ENCODE results near the gene WARS2.
"Not testable (repeated sequence)": the region's sequence is repeated elsewhere in the genome, so short reads cannot be mapped to it uniquely, and the experiment has no call there.

The WARS2 gene

DNA sequence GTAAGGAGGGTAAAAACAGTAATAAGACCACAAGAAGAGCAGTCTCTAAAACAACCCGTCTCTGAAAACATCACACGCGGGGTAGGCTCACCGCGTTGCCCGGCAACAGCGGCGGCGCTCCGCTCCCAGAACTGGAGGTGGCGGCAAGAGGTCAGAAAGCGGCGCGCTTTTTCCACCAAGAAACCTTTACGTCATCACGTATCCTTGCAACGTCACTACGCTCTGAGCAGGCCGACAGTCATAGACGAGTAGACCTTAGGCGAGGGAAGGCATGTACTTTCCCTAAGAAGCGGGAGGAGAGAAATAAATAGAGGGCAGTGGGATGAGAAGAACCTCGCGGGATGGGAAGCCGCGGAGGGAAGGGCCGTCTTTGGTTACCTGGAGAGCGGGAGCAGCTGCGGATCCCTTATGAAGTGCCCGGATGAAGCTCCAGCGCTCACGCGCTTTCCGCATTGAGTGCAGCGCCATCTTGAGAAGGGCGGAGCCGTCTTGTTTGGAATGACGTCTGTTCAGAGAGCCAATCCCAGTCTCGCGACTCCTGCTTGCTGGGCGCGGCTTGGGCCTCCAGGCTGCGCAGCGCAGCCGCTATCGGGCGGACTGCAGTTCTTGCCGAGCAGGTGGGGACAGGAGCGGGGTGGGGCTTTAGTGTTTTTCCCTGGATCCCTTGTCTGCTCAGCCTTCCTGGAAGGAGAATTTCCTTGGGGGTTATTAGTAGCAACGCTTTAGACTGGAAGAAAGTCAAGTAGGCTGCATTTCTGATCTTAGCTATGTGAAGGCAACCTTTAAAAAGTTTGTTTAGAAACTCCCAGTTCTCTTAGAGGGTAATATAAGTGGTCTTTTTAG lies at the start of gene WARS2:
Gene WARS2, minus strand, starts transcription at position 477 of the 843 bp plus-strand sequence. Its CDS starts 9 bp downstream, at position 468.
- peak; percentile 86 for DNase-seq

GRCh38 chr1:119188926-119189325 lies 48.5 kb upstream of the WARS2 start:
- no peak for DNase-seq

GRCh38 chr1:119187416-119187815 lies 47.0 kb upstream of the WARS2 start:
- no peak for DNase-seq

GRCh38 chr1:119186471-119186870 lies 46.0 kb upstream of the WARS2 start:
- DNase-seq: no peak

DNA sequence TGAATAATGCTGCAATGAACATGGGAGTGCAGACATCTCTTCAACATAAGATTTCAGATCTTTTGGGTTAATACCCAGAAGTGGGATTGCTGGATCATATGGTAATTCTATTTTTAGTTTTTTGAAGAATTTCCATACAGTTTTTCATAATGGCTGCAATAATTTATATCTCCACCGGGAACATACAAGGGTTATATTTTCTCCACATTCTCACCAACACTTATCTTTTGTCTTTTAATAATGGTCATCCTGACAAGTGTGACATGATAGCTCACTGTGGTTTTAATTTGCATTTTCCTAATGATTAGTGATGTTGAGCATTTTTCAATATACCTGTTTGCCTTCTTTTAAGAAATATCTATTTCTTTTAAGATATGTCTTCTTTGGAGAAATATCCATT lies 44.5 kb upstream of the WARS2 start:
- DNase-seq: no peak

DNA sequence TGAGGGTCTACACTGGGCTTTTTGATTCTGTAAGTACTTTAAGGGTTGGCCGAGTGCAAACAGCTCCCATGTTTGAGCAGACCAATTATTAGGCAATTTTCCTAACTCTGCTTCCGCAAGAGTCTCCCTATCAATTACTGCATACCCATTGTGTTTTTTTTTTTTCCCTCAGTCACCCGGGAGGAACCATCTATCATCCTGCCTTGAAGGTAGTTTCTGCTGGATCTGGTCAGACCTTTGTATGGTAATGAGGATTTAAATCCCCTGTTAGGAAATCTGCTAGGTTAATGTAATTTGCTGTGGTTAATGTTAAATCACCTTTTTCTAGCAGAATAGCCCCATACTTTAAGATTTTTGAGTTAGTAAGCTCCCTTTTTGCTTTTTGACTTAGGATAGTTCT lies 40.8 kb upstream of the WARS2 start:
- no peak for DNase-seq

DNA sequence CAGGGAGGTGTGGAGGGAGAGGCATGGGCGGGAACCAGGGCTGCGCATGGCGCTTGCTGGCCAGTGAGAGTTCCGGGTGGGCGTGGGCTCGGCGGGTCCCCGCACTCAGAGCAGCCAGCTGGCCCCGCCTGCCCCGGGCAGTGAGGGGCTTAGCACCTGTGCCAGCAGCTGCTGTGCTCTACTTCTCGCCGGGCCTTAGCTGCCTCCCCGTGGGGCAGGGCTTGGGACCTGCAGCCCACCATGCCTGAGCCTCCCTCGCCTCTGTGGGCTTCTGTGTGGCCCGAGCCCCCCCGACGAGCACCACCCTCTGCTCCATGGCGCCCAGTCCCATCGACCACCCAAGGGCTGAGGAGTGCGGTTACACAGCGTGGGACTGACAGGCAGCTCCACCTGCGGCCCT lies 38.6 kb upstream of the WARS2 start:
- DNase-seq: no peak

- not testable (repeated sequence) for DNase-seq
Observed at GRCh38 chr1:119172927-119173326, 32.5 kb upstream of the WARS2 start.

DNA sequence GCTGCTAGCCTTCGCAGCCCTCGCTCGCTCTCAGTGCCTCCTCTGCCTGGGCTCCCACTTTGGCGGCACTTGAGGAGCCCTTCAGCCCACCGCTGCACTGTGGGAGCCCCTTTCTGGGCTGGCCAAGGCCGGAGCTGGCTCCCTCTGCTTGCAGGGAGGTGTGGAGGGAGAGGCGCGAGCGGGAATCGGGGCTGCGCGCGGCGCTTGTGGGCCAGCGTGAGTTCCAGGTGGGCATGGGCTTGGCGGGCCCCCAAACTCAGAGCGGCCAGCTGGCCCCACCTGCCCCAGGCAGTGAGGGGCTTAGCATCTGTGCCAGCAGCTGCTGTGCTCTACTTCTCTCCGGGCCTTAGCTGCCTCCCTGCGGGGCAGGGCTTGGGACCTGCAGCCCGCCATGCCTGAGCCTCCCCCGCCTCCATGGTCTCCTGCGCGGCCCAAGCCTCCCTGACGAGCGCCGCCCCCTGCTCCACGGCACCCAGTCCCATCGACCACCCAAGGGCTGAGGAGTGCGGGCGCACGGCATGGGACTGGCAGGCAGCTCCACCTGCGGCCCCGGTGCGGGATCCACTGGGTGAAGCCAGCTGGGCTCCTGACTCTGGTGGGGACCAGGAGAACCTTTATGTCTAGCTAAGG lies 31.0 kb upstream of the WARS2 start:
- DNase-seq: not testable (repeated sequence)

DNA sequence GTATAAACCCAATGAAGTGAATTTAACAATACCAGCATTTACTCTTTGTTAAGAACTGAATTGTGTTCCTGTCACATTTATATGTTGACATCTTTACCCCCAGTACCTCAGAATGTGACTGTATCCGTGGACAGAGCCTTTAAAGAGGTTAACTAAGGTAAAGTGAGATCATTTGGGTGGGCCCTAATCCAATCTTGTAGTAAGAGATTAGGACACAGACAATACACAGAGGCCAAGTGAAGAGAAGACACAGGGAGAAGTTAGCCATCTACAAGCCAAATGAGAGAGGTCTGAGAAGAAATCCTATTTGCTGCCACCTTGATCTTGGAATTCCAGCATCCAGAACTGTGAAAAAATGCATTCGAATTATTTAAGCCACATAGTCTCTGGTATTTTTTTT lies 22.9 kb upstream of the WARS2 start:
- no peak for DNase-seq

- DNase-seq: no peak
Observed at GRCh38 chr1:119160866-119161265, 20.4 kb upstream of the WARS2 start.

DNA sequence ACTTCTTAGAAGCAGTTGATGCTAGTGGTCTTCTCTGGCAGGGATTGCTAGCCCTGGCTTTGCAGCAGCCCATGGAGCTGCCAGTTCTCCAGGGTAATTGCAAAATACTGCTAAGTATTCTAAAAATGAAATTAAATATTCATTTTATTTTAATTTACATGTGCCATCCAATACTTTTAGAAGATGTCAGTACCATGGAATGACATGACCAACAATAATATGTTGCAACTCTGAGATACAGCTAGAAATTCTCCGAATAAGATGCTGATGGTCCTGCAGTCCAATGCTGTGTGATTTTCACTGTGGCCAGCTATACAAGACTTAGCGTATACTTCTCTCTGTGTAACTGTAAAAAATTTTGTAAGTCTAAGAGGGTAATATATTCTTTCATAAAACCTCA lies 20.0 kb upstream of the WARS2 start:
- no peak for DNase-seq

DNA sequence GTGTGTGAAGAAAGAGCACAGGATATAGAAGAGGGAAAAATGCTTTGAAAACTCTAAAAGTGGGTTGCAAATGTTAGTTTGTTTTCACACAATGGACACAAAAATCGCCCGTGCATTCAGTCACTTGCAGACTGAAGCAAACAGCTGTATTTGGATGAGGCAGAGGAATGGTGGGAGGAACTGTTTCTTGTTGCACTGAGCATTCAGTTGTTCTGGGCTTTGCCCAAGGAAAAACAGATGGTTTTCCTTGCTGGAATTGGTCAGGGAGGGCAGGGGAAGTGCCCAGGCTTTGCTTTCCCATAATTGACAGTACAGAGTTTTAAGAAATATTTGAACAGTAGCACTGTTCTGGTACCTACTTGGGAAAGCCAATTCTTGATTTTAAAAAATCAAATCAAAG lies 19.5 kb upstream of the WARS2 start:
- no peak for DNase-seq

DNA sequence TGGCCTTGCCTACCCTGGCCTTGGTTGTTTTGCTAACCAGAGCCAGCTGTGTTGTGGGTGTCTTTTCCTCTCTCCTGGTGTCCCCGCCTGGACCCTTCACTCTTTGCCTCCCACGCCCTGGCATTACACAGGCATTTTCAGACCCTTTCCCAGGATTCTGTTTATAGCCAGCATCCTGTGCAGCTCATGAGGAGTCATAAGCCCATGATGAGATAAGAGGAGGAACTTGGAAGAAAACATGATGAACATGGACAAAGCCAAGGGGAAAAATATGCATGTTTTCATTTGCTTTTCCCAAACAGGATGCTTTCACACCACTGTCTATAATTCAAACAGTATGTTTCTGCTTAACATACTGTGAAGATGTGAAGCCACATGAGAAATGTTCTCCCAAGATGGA lies 18.7 kb upstream of the WARS2 start:
- DNase-seq: no peak

GRCh38 chr1:119156761-119157160 lies 16.3 kb upstream of the WARS2 start:
- DNase-seq: not testable (repeated sequence)

DNA sequence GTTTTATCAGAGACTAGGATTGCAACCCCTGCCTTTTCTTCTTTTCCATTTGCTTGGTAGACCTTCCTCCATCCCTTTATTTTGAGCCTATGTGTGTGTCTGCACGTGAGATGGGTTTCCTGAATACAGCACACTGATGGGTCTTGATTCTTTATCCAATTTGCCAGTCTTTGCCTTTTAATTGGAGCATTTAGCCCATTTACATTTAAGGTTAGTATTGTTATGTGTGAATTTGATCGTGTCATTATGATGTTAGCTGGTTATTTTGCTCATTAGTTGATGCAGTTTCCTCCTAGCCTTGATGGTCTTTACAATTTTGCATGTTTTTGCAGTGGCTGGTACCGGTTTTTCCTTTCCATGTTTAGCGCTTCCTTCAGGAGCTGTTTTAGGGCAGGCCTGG lies 14.6 kb upstream of the WARS2 start:
- not testable (repeated sequence) for DNase-seq

DNA sequence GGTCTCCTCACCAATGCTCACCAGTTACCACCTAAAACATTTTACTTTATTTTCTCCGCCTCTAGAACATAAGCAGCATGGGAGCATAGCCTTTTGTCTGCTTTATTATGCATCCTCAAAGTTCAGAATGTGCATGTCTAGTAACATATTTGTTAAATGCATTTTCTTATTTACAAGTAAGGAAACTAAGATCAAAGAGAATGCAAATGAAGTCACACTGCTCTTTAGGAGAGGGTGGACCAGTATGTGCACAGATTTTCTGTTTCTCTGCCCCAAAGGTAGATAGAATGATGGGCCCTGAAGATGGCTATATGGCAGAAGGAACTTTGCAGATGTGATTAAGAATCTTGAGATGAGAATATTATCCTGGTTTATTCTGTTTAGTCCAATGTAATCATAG lies 9.7 kb upstream of the WARS2 start:
- DNase-seq: no peak

GRCh38 chr1:119147661-119148090 lies 7.2 kb upstream of the WARS2 start:
- no peak for DNase-seq

- no peak for DNase-seq
Observed at GRCh38 chr1:119146466-119146865, 6.0 kb upstream of the WARS2 start.

GRCh38 chr1:119144813-119145212 lies 4.4 kb upstream of the WARS2 start:
- DNase-seq: no peak

DNA sequence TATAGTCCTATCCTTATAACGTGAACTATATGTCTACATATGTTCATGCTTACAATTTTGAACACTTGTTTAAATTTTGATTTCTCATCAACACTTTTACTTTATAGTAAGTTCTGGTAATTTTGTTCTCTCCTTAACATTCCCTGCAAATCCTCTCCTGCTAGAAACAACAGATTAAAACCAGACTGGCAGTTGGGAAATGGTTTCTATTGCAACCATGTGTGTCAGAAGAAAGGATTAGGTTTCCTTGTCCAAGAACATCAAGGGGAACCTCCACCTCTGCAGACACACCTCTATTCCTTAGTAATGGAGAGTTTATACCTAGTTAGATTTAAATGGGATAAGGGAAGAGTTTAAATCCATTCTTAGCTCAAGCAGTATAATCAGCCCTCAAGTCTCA lies 3.3 kb upstream of the WARS2 start:
- no peak for DNase-seq

GRCh38 chr1:119141660-119142059 lies 1.2 kb upstream of the WARS2 start:
- no peak for DNase-seq

DNA sequence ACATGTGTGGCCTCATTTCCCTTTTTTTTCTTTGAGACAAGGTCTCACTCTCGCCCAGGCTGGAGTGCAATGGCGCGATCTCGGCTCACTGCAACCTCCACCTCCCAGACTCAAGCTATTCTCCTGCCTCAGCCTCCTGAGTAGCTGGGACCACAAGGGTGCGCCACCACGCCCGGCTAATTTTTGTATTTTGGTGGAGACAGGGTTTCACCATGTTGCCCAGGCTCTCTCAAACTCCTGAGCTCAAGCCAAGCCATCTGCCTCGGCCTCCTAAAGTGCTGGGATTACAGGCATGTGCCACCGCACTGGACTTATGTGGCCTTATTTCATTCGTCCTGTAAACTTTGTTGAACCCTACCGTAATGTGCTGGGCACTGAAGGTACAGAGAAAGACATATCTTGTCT lies 569 bp upstream of the WARS2 start:
- DNase-seq: no peak

DNA sequence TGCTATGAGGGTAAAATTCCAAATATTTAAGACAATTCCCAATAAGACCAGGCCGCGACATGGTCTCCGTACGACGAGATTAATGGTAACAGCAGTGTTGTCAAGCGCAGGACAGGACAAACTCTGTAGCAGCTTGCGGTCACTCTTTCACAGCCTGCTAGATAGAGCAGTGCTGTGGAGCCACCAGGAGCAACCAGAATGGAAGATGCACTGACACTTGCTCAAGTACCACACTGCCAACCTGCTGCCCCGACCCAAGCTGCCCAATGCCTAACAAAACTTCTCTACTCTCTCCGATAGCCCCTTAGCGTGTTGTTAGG lies 636 bp downstream of the WARS2 start:
- no peak for DNase-seq

GRCh38 chr1:119139403-119139802 lies 1.1 kb downstream of the WARS2 start:
- DNase-seq: no peak

All from NCI-H2081 treated with DMSO at 0.1 percent for 48 hours (cell line).